SK-N-MC (cell line): Measurements from ENCODE around the gene FAM98C.
"Not testable (repeated sequence)": the region's sequence is repeated elsewhere in the genome, so short reads cannot be mapped to it uniquely, and the experiment has no call there.

ENCODE experiments used
- DNase-seq: peaks from one replicate; pipeline ENCODE4 v3.0.0-alpha.2; 2011; ENCODE audit warnings: low read depth, low spot score
- H3K27ac ChIP-seq: fragments of 200-600 bp; sonication (generic); 2 replicates; pipeline ENCODE4 v1.5.1; 2016; ENCODE audit warnings: mixed run types
- H3K36me3 ChIP-seq: fragments of 200-600 bp; sonication (generic); 2 replicates; pipeline ENCODE4 v1.6.1; 2017; ENCODE audit warnings: antibody characterized with exemption, low read length, mixed read lengths; ENCODE audit not compliant: insufficient read depth
- H3K4me3 ChIP-seq: fragments of 200-600 bp; sonication (generic); 2 replicates; pipeline ENCODE4 v1.5.1; 2016
- H3K9ac ChIP-seq: fragments of 200-600 bp; sonication (generic); 2 replicates; pipeline ENCODE4 v1.8.0; 2017; ENCODE audit warnings: mixed run types, mixed read lengths; ENCODE audit not compliant: insufficient read length
- H3K9me3 ChIP-seq: fragments of 200-600 bp; sonication (generic); 2 replicates; pipeline ENCODE4 v1.6.1; 2017; ENCODE audit warnings: low read depth, mild to moderate bottlenecking, antibody characterized with exemption, low read length, moderate library complexity, mixed read lengths
- EZH2 ChIP-seq: fragments of 200-600 bp; sonication (generic); IDR thresholded peaks from one replicate; pipeline ENCODE4 v1.6.1; 2017; ENCODE audit warnings: antibody characterized with exemption
- FOXP2 ChIP-seq: optimal IDR thresholded peaks from 2 replicates; pipeline ENCODE3; 2011; ENCODE audit warnings: mild to moderate bottlenecking, moderate library complexity; ENCODE audit not compliant: insufficient read depth; ENCODE audit errors: extremely low read length, control extremely low read depth
- POLR2AphosphoS5 ChIP-seq: IDR thresholded peaks from 2 replicates; pipeline ENCODE4 v1.6.1; 2012; ENCODE audit warnings: mild to moderate bottlenecking, low read depth, low read length, borderline replicate concordance

FAM98C gene

GRCh38 chr19:38400361-38400760, 2.5 kb upstream of the FAM98C start:
- TF ChIP-seq EZH2: no peak
- TF ChIP-seq FOXP2: no peak
- TF ChIP-seq POLR2AphosphoS5: no peak
- no peak for DNase-seq
- Histone ChIP-seq H3K27ac (no peak overlapping the region), H3K9ac (no peak overlapping the region), H3K36me3 (no peaks in the 10 kb centered on the region), H3K9me3 (no peaks in the 10 kb centered on the region), H3K4me3 (no peak overlapping the region)

GRCh38 chr19:38401148-38401547, 1.7 kb upstream of the FAM98C start:
- no peak for DNase-seq
- no peak overlapping the region for H3K9ac ChIP-seq
- no peak overlapping the region for H3K4me3 ChIP-seq
- no peaks in the 10 kb centered on the region for H3K9me3 ChIP-seq
- TF ChIP-seq FOXP2 (no peak), POLR2AphosphoS5 (no peak), EZH2 (no peak)
- no peak overlapping the region for H3K27ac ChIP-seq
- no peaks in the 10 kb centered on the region for H3K36me3 ChIP-seq

GRCh38 chr19:38402623-38402966, 298 bp upstream of the FAM98C start:
- Histone ChIP-seq H3K36me3 (no peaks in the 10 kb centered on the region), H3K9ac (no peak overlapping the region), H3K4me3 (peak overlapping the region; percentile 86), H3K27ac (no peak overlapping the region), H3K9me3 (no peaks in the 10 kb centered on the region)
- TF ChIP-seq FOXP2 (no peak), EZH2 (no peak), POLR2AphosphoS5 (no peak)
- no peak for DNase-seq

GRCh38 chr19:38404858-38405257, 2.0 kb downstream of the FAM98C start:
- Histone ChIP-seq H3K36me3 (no peaks in the 10 kb centered on the region), H3K9ac (no peak overlapping the region), H3K4me3 (no peak overlapping the region), H3K27ac (no peak overlapping the region), H3K9me3 (no peaks in the 10 kb centered on the region)
- TF ChIP-seq EZH2 (no peak), POLR2AphosphoS5 (no peak), FOXP2 (no peak)
- no peak for DNase-seq

- no peak for DNase-seq
Measured at GRCh38 chr19:38405276-38405675, 2.4 kb downstream of the FAM98C start.

GRCh38 chr19:38409631-38410133, 6.8 kb downstream of the FAM98C start:
- Histone ChIP-seq H3K4me3 (no peak overlapping the region), H3K36me3 (no peaks in the 10 kb centered on the region), H3K9me3 (no peaks in the 10 kb centered on the region), H3K9ac (no peak overlapping the region), H3K27ac (no peak overlapping the region)
- no peak for TF ChIP-seq POLR2AphosphoS5
- no peak for TF ChIP-seq FOXP2
- no peak for TF ChIP-seq EZH2
- no peak for DNase-seq

More at GRCh38 chr19:38405276-38405675, 2.4 kb downstream of the FAM98C start:
- TF ChIP-seq EZH2 (no peak), POLR2AphosphoS5 (no peak), FOXP2 (no peak)
- H3K9ac ChIP-seq: no peak overlapping the region
- H3K36me3 ChIP-seq: no peaks in the 10 kb centered on the region
- no peak overlapping the region for H3K27ac ChIP-seq
- H3K4me3 ChIP-seq: no peak overlapping the region
- H3K9me3 ChIP-seq: no peaks in the 10 kb centered on the region

GRCh38 chr19:38410407-38410806, 7.5 kb downstream of the FAM98C start:
- not testable (repeated sequence) for H3K4me3 ChIP-seq, DNase-seq, H3K9me3 ChIP-seq, H3K27ac ChIP-seq, H3K9ac ChIP-seq, H3K36me3 ChIP-seq

- no peaks in the 10 kb centered on the region for H3K9me3 ChIP-seq
- TF ChIP-seq EZH2: no peak
- no peak for TF ChIP-seq FOXP2
- TF ChIP-seq POLR2AphosphoS5: no peak
- H3K36me3 ChIP-seq: no peaks in the 10 kb centered on the region
- no peak overlapping the region for H3K9ac ChIP-seq
- no peak overlapping the region for H3K27ac ChIP-seq
- H3K4me3 ChIP-seq: no peak overlapping the region
- no peak for DNase-seq
Measured at GRCh38 chr19:38411041-38411712, 8.3 kb downstream of the FAM98C start.

- not testable (repeated sequence) for H3K27ac ChIP-seq, H3K36me3 ChIP-seq, H3K9ac ChIP-seq, DNase-seq, H3K4me3 ChIP-seq, H3K9me3 ChIP-seq
Measured at GRCh38 chr19:38411898-38412297, 9.0 kb downstream of the FAM98C start.
